Uterus (tissue), 2 donors: ENCODE results near the gene ATP8A2.

ENCODE experiments used
- POLR2A ChIP-seq, 2 donors: fragments of 450-650 bp; IDR thresholded peaks; one replicate each; pipeline ENCODE4 v1.6.1; 2016; ENCODE audit warnings: antibody characterized with exemption in 2 of 2, mild to moderate bottlenecking in 1 of 2, moderate library complexity in 1 of 2
- TF ChIP-seq, protein P1 (sequence below), 4 experiments: fragments of 200-600 bp in 2 of 4; fragments of 450-650 bp in 2 of 4; sonication (generic) in 2 of 4; IDR thresholded peaks; one replicate each; pipeline ENCODE4 v1.5.1; 2016 to 2019; ENCODE audit warnings: antibody characterized with exemption in 4 of 4, mild to moderate bottlenecking in 2 of 4, moderate library complexity in 1 of 4

DNA sequence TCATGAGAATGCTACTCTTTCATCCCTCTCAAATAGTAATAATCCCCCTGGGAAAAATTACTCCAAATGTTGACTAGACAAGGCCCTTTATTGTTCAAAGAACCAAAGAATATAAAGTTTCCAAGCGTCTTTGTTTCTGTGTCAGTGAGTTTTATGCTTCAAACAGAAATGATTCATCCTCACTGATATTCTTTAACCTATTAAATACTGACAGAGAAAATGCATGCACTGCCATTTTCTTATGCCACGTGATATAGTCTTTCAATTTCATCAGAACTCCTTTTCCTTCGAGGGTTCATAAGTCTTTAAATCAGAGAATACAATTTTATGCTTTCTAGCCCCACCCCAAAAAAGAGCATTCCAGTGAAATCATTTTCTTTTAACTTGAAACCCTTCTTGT lies 468.5 kb downstream of the ATP8A2 start:
- TF ChIP-seq, protein P1, sequence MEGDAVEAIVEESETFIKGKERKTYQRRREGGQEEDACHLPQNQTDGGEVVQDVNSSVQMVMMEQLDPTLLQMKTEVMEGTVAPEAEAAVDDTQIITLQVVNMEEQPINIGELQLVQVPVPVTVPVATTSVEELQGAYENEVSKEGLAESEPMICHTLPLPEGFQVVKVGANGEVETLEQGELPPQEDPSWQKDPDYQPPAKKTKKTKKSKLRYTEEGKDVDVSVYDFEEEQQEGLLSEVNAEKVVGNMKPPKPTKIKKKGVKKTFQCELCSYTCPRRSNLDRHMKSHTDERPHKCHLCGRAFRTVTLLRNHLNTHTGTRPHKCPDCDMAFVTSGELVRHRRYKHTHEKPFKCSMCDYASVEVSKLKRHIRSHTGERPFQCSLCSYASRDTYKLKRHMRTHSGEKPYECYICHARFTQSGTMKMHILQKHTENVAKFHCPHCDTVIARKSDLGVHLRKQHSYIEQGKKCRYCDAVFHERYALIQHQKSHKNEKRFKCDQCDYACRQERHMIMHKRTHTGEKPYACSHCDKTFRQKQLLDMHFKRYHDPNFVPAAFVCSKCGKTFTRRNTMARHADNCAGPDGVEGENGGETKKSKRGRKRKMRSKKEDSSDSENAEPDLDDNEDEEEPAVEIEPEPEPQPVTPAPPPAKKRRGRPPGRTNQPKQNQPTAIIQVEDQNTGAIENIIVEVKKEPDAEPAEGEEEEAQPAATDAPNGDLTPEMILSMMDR (IDR thresholded peaks at IDR 0.05) = no peak
- TF ChIP-seq POLR2A (IDR thresholded peaks at IDR 0.05) = no peak
